ACC112 (cell line): ENCODE data around the gene MYO3B.

ENCODE experiments used
- H2AFZ ChIP-seq: fragments of 200-600 bp; sonication (generic); one replicate; pipeline ENCODE4 v1.6.0; 2017; ENCODE audit warnings: antibody characterized with exemption, low read length; ENCODE audit not compliant: unreplicated experiment
- H3K27ac ChIP-seq: fragments of 200-600 bp; sonication (generic); 2 replicates; pipeline ENCODE4 v1.5.1; 2014; ENCODE audit warnings: low read depth, mild to moderate bottlenecking, antibody characterized with exemption, low read length, moderate library complexity
- H3K27me3 ChIP-seq: fragments of 200-600 bp; sonication (generic); 2 replicates; pipeline ENCODE4 v1.6.1; 2014; ENCODE audit warnings: mild to moderate bottlenecking, antibody characterized with exemption, low read length, moderate library complexity, mixed read lengths; ENCODE audit not compliant: insufficient read depth
- H3K36me3 ChIP-seq: fragments of 200-600 bp; sonication (generic); 2 replicates; pipeline ENCODE4 v1.6.1; 2016; ENCODE audit warnings: mild to moderate bottlenecking, antibody characterized with exemption, low read length, moderate library complexity, mixed read lengths; ENCODE audit not compliant: insufficient read depth
- H3K4me1 ChIP-seq: fragments of 200-600 bp; sonication (generic); one replicate; pipeline ENCODE4 v1.6.1; 2016; ENCODE audit warnings: low read length, mixed read lengths; ENCODE audit not compliant: insufficient read depth, unreplicated experiment, control insufficient read depth
- H3K4me3 ChIP-seq: fragments of 200-600 bp; sonication (generic); 2 replicates; pipeline ENCODE4 v1.5.1; 2014; ENCODE audit warnings: mild to moderate bottlenecking, low read depth, low read length
- H3K79me2 ChIP-seq: fragments of 200-600 bp; sonication (generic); one replicate; pipeline ENCODE4 v1.6.0; 2016; ENCODE audit warnings: low read length; ENCODE audit not compliant: control insufficient read depth, unreplicated experiment, insufficient read depth

Gene MYO3B

GRCh38 chr2:170191166-170191866 is 13.4 kb downstream of the MYO3B start:
- Histone ChIP-seq H2AFZ (no peak overlapping the region), H3K4me3 (no peak overlapping the region), H3K27me3 (peaks cover 15% of the 10 kb centered on the region; the same call in 1 of the 2 replicates), H3K36me3 (no peaks in the 10 kb centered on the region), H3K79me2 (no peaks in the 10 kb centered on the region), H3K27ac (no peak overlapping the region), H3K4me1 (no peaks in the 10 kb centered on the region)

DNA sequence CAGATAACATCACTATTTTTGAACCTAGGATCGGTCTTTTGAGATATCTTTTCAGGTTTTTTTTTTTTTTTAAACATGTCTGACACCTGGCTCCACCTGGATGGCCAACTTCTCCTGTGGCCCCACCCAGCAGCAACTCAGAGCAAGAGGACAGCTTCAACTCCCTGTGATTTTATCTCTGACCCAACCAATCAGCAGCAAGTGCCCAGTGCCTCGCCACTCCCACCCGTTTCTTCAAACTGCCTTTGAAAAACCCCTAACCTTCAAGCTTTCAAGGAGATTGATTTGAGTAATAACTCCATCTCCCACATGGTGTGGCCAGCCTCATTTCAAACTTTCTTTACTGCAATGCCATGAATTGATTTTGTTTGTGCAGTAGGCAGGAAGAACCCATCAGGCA is 19.0 kb downstream of the MYO3B start:
- Histone ChIP-seq H3K79me2 (no peaks in the 10 kb centered on the region), H2AFZ (no peak overlapping the region), H3K4me1 (no peaks in the 10 kb centered on the region), H3K36me3 (no peaks in the 10 kb centered on the region), H3K27me3 (peaks cover 42% of the 10 kb centered on the region), H3K4me3 (no peak overlapping the region), H3K27ac (no peak overlapping the region)

DNA sequence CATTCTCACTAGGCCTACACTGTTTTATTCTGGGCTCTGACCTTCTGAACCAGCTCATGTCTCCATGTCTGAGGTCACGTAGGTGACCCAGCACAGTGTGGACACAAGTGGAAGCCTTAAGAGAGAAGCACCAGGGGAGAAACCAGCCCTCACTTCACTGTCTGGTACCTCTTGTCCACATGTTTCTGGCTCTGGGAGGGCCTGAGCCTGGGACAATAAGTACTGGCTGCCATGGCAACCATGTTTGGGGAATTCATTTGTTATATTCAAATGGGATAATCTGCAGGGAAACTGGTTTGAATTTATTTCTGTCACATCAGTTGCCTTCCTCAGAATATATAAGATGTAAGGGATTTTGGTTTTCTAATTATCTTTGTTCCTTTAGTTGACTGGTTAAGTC is 23.3 kb downstream of the MYO3B start:
- H2AFZ ChIP-seq = no peak overlapping the region
- peaks cover 30% of the 10 kb centered on the region for H3K27me3 ChIP-seq
- H3K4me1 ChIP-seq = no peaks in the 10 kb centered on the region
- no peak overlapping the region for H3K27ac ChIP-seq
- H3K4me3 ChIP-seq = no peak overlapping the region
- no peaks in the 10 kb centered on the region for H3K36me3 ChIP-seq
- H3K79me2 ChIP-seq = no peaks in the 10 kb centered on the region

DNA sequence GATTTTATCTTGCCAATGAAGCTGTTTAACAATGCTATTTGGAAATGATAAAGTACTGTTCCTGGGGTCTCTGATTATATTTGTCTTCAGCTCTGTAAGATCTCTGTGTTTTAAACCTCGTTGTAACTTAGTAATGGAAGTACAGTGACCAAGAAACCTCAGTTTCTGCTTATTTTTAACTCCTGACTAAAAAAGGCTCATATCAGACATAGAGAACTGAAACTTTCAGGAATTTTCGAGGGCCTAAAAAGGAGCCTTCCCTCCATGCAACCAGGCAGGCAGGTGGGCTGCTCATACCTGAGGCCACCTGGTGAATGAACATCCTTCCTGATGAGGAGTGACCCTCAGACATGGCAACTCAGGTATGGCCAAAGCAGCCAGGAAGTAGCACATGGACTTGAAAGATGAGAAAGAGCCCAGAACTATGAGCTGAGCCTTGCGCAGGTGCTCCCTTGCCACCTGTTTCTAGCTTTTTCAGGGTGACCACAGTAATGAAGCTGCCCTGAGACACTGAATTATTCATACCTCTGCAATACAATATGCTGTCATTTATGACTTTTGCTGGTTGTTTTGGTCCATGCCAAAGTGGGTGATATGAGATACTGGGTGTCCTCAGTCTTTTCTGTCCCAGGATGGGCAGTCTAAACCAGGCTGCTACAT is 23.9 kb downstream of the MYO3B start:
- Histone ChIP-seq H3K27me3 (peaks cover 28% of the 10 kb centered on the region), H3K27ac (no peak overlapping the region), H3K4me3 (no peak overlapping the region), H3K36me3 (no peaks in the 10 kb centered on the region), H3K79me2 (no peaks in the 10 kb centered on the region), H3K4me1 (no peaks in the 10 kb centered on the region), H2AFZ (no peak overlapping the region)

DNA sequence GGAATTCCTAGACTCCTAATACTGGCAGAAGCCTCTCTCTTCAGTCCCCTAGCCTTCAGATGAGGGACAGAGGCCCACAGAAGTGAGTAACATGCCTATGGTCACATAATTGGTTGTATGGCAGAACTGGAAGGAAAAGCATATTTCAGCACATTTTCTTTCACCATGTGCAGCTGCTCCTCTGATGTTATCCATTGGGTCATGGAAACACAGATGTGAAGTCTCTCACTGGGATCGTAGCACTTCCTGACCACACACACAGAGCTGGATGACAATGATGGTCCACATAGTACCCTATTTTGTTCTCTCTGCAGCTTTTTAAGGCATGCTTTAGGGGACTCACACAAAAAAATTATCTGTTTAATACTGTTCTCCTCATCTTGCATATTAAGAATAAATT is 24.5 kb downstream of the MYO3B start:
- Histone ChIP-seq H3K27me3 (peaks cover 28% of the 10 kb centered on the region), H3K27ac (no peak overlapping the region), H3K4me1 (no peaks in the 10 kb centered on the region), H3K36me3 (no peaks in the 10 kb centered on the region), H3K4me3 (no peak overlapping the region), H3K79me2 (no peaks in the 10 kb centered on the region), H2AFZ (no peak overlapping the region)

GRCh38 chr2:170204298-170204951 is 26.5 kb downstream of the MYO3B start:
- Histone ChIP-seq H3K4me3 (no peak overlapping the region), H3K36me3 (no peaks in the 10 kb centered on the region), H3K27me3 (peaks cover 14% of the 10 kb centered on the region; the same call in 1 of the 2 replicates), H3K4me1 (no peaks in the 10 kb centered on the region), H3K27ac (no peak overlapping the region), H2AFZ (no peak overlapping the region), H3K79me2 (no peaks in the 10 kb centered on the region)

DNA sequence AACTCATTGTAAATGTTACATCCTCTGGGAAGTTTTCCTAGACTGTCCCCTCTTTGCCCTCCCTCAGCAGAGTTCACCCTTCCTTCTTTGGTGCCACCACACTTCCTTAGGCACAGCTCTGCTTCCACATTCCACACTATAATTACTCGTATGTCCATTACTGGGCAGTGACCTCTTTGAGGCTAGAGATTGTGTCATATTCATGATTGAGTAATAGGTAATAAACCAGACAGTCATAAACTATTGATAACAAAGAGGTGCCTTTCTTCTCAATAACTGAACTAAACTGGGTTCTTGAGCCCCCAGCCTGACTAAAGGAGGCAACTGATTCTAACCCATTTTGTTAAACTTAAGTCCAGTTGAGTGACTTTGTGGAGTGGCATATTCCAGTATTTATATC is 28.3 kb downstream of the MYO3B start:
- Histone ChIP-seq H3K4me1 (no peaks in the 10 kb centered on the region), H2AFZ (no peak overlapping the region), H3K36me3 (no peaks in the 10 kb centered on the region), H3K27ac (no peak overlapping the region), H3K79me2 (no peaks in the 10 kb centered on the region), H3K4me3 (no peak overlapping the region), H3K27me3 (peaks cover 12% of the 10 kb centered on the region; the same call in 1 of the 2 replicates)

- Histone ChIP-seq H2AFZ (no peak overlapping the region), H3K27me3 (peaks cover 11% of the 10 kb centered on the region; the same call in 1 of the 2 replicates), H3K4me3 (no peak overlapping the region), H3K27ac (no peak overlapping the region), H3K4me1 (no peaks in the 10 kb centered on the region), H3K36me3 (peaks cover 2% of the 10 kb centered on the region; the same call in 1 of the 2 replicates), H3K79me2 (no peaks in the 10 kb centered on the region)
Measured at GRCh38 chr2:170206805-170207407, 29.0 kb downstream of the MYO3B start.

GRCh38 chr2:170207901-170208300 is 30.0 kb downstream of the MYO3B start:
- H3K27ac ChIP-seq = no peak overlapping the region
- H3K36me3 ChIP-seq = peaks cover 2% of the 10 kb centered on the region; the same call in 1 of the 2 replicates
- H3K27me3 ChIP-seq = peaks cover 8% of the 10 kb centered on the region; the same call in 1 of the 2 replicates
- H2AFZ ChIP-seq = no peak overlapping the region
- no peaks in the 10 kb centered on the region for H3K4me1 ChIP-seq
- no peak overlapping the region for H3K4me3 ChIP-seq
- no peaks in the 10 kb centered on the region for H3K79me2 ChIP-seq

GRCh38 chr2:170208967-170209366 is 31.0 kb downstream of the MYO3B start:
- no peak overlapping the region for H2AFZ ChIP-seq
- no peak overlapping the region for H3K4me3 ChIP-seq
- peaks cover 8% of the 10 kb centered on the region; the same call in 1 of the 2 replicates for H3K27me3 ChIP-seq
- H3K27ac ChIP-seq = no peak overlapping the region
- H3K4me1 ChIP-seq = no peaks in the 10 kb centered on the region
- no peaks in the 10 kb centered on the region for H3K79me2 ChIP-seq
- peaks cover 2% of the 10 kb centered on the region; the same call in 1 of the 2 replicates for H3K36me3 ChIP-seq
